ENCODE results near the gene ANKRD12.

ANKRD12 gene

GRCh38 chr18:9188359-9189231, 52.0 kb downstream of the ANKRD12 start:
- DNase-seq, result no peak

- no peak for DNase-seq
Measured at GRCh38 chr18:9189491-9189890, 52.9 kb downstream of the ANKRD12 start.

- DNase-seq, result no peak
Measured at GRCh38 chr18:9191658-9192256, 55.2 kb downstream of the ANKRD12 start.

DNA sequence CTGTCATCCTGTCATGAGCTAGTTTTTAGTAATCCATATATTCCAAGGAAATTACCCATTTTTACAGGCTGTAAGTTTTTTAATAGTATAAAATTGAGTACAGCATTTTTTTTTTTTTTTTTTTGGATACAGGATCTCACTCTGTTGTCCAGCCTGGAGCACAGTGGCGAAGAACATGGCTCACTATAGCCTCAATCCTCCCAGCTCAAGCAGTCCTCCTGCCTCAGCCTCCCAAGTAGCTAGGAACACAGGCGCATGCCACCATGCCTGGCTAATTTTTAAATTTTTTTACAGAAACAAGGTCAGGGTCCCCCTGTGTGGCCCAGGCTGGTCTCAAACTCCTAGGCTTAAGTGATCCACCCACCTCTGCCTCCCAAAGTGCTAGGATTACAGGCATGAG, 56.5 kb downstream of the ANKRD12 start:
- no peak for DNase-seq

DNA sequence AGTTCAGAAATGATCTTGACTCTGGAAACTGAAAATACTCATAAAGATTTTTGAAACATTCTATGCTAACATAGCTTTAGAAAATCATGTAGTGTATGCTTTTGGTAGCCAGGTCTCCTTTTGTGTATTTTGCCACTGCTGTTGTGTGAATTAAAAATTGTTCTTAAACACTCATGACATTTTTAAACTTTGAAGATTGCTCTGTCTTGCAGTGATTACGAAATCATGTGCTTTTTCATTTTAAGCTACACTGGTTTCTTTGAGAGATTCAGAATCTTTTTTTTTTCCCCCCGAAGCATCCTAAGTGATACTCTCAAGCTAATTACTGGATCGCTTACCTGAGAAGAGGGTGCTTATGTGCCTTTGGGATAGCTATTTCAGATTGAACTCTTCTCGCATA, 60.0 kb downstream of the ANKRD12 start:
- no peak for DNase-seq

- DNase-seq, result no peak
Measured at GRCh38 chr18:9199681-9200080, 63.1 kb downstream of the ANKRD12 start.

- no peak for DNase-seq
Measured at GRCh38 chr18:9201224-9201623, 64.6 kb downstream of the ANKRD12 start.

DNA sequence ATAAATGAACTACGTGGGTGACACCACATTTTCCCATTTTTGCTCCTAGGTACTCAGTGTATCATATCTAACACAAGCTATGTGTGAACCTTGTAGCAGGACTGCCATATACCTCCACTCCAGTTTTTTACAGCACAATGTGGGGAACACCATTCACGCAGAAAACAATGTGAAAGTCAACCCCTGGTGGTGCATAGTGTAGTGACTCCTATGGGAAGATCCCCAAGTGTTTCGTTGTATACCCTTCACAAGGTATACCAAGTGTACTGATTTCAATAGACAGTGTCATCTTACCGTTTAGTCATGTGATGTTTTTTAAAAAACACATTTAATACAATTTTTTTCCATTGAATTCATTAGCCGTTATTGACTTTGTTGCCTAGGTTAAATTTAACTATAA, 68.1 kb downstream of the ANKRD12 start:
- DNase-seq, result no peak

GRCh38 chr18:9206421-9206820, 69.8 kb downstream of the ANKRD12 start:
- no peak for DNase-seq

GRCh38 chr18:9209279-9209678, 72.7 kb downstream of the ANKRD12 start:
- peak; percentile 72 to 83 for DNase-seq

DNA sequence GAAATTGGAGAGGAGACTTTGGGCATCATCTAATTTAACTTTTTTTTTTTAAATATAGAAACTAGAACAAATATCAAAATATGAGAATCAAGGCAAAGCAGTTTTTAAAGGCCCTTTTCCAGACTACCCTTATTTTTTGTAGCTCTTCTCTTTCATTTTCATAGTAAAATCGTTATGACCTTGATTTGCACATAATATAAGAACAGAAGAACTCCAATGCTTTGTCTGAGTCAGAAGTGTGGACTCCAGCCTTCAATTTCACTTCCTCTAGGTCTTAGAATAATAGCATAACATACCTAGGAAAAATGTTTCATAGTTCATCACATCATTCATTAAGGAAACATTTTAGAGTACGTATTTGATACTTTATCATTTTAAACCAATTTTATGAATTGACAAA, 74.4 kb downstream of the ANKRD12 start:
- DNase-seq, result peak; percentile 50 to 72

- peak in 1 of 2 donors; percentile 5 for DNase-seq
Measured at GRCh38 chr18:9211955-9212354, 75.4 kb downstream of the ANKRD12 start.

- no peak for DNase-seq
Measured at GRCh38 chr18:9215221-9215933, 78.8 kb downstream of the ANKRD12 start.

- DNase-seq, result no peak
Measured at GRCh38 chr18:9216459-9216858, 79.9 kb downstream of the ANKRD12 start.

DNA sequence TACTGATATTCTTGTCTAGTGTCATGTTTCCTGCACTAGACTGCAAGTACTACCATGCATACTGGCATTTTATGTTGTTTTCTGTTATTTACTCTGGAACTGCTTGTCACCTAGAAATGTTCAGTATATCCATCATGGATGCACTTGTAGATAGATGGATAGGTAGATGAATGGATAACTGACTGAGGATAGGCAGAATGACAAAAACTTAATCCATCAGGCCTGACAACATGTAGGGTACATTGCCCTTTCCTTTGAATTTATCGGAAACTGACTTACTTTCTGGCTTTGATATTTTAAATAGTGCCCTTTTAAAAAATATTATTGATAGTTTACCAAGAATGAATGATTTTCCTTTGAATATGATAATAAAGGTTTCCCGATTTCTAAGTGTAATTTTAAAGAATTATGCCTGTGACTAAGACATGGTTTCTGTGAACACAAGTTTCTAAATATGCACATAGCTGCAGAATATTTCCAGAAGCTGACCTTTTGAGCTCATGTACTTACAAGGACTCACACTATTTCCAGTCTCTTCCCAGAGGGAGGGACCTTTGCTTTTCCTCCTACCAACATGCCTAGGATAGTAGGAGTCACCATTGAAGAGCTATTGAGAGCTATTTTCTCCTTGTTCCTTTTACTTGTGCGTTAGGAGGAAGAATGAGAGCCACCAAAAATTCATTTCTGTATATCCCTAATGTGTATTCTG, 81.3 kb downstream of the ANKRD12 start:
- no peak for DNase-seq

GRCh38 chr18:9221040-9221439, 84.5 kb downstream of the ANKRD12 start:
- no peak for DNase-seq

GRCh38 chr18:9221661-9222060, 85.1 kb downstream of the ANKRD12 start:
- no peak for DNase-seq

GRCh38 chr18:9223356-9223755, 86.8 kb downstream of the ANKRD12 start:
- DNase-seq, result no peak

GRCh38 chr18:9226463-9226862, 89.9 kb downstream of the ANKRD12 start:
- DNase-seq, result no peak

DNA sequence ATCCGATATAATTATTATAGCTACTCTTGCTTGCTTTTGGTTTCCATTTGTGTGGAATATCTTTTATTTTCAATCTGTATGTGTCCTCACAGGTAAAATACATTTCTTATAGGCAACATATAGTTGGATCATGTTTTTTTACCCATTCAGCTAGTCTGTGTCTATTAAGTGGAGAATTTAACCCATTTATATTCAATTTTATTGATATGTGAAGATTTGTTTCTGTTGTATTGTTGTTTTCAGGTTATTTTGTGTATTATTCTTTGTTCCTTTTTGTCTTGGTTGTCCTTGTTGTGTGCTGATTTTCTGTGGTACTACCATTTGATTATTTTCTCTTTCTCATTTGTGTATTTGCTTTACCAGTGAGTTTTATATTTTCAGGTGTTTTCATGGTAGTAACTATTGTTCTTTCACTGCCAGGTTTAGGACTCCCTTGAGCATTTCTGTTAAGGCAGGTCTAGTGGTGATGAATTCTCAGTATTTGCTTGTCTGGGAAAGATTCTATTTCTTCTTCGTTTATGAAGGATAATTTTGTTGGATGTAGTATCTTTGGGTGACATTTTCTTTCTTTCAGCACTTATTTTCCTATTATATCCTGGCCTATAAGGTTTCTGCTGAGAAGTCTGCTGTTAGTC, 95.4 kb downstream of the ANKRD12 start:
- DNase-seq, result no peak

GRCh38 chr18:9232977-9233376, 96.4 kb downstream of the ANKRD12 start:
- DNase-seq, result no peak

- no peak for DNase-seq
Measured at GRCh38 chr18:9233771-9234440, 97.3 kb downstream of the ANKRD12 start.
